Stimulated activated CD4-positive, alpha-beta T cell treated with anti-CD3 and anti-CD28 coated beads, TNF-alpha, amount 100 ng/mL, for 4 hours (primary cell): ENCODE data around the gene GNAI3.

Experiments
- DNase-seq, 3 experiments: peaks; one replicate each; pipeline ENCODE4 v3.0.0-alpha.2; 2020; ENCODE audit warnings: low read depth in 3 of 3

Gene GNAI3

DNA sequence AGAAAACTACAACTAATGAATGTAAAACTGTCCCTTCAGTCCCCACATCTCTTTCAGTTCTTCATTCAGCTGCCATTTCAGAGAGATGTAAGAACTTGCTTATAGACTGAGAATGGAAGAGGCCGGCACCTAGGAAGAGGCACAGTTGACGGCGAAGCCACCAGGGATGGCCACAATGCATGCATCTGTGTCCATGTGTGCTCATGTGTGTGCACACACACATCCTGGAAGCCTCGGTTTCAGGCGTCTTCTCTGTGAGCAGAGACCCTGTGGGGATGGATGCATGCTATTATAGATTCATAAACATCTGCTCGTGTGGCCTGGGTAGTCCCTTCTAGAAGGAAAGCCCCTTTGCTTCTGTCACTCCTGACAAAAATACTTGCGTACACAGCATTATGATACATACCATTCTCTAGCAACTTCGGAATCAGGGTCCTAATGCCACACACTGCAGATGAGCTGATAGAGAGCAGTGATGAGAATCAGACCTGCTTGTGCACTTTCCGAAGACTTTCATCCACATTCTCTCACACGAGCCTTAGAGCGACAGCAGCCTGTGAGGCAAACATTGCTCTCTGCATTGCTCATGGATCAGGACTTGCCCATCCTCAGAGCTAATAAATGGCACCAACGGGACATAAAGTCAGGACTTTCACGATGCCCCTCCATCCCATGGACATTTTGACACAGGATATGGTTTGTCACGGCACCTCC is 21.2 kb upstream of the GNAI3 start:
- no peak for DNase-seq

- no peak for DNase-seq
Measured at GRCh38 chr1:109527846-109528695, 20.3 kb upstream of the GNAI3 start.

GRCh38 chr1:109528712-109529111 is 19.7 kb upstream of the GNAI3 start:
- DNase-seq, result no peak

DNA sequence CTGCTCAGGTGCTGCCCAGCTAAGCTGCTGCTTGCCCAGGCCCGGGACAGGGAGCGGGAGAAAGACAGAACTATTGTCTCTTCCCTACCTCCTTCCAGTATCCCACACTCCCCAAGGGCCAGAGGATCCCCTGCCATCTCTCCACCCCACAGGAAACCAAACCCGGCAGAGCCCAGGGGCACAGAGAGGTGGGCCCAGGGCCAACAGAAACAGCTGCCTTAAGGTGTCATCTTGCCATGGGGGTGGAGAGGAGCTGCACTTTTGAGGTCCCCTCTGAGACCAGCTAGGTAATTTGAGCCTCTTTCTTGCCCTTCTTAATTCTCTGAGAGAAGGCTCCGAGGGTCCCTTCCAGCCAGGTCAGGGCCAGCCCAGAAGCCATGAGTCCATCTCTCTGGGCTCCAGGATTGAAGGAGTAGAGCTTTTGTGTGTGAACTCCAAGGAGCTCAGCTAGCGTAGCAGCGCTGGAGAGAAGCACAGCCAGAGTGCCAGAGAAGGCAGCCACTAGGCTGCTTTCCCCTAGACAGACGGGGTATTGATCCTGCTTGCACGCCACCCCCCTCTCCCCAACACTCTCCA is 18.4 kb upstream of the GNAI3 start:
- no peak for DNase-seq

DNA sequence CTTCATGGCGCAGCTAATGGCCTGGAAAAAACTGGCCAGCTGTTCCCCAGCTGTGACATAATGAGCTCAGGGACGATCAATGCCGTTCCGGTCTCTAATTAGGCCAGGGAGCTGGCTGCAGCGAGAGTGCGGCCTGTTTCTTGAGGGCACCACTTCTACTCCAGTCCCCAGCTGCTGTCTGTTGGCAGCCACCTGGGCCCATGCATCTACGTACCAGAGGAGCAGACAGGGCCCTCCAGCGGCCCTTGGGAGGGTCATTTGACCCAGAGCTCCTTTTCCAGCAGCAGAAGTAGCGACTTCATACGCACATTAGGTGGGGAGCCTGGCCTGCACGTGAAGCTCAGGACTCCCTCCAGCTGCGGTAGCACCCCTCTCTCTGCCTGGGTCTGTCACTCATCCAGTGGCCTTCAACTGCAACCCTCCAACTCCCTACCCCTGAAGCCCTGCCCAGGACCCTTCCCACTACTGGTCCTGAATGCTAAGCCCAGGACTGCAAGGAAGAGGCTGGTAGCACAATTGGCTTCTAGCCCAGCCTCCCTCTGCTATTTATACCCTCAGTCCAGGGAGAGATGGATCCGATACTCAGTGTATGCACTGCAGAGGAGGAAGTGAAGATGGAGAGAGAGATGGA is 17.8 kb upstream of the GNAI3 start:
- DNase-seq, result no peak

GRCh38 chr1:109531380-109531779 is 17.0 kb upstream of the GNAI3 start:
- DNase-seq, result no peak

DNA sequence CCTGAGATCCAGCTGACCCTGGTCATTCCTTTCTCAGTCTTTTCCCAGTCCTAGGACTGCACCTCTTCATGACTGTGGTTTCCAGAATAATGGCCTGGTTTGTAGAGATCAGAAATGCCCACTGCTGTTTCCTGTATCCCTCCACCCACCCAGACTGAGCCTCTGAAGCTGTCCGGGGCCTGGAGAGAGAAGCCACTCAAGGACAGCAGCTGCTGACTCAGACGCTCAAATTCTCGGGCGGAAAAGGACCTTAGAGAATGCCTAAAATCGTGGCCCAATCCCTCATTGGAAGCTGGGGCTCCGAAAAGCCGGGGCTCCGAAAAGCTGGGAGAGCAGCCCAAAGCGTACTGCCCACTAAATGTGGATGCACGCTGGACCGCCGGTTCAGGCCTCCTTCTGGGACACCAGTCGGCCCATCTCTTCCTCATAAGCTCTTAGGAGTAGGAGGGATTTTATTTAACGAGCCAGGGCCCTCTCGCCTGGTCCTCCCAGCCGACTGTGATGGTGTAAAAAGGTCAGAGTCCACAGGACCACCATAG is 16.5 kb upstream of the GNAI3 start:
- no peak for DNase-seq

DNA sequence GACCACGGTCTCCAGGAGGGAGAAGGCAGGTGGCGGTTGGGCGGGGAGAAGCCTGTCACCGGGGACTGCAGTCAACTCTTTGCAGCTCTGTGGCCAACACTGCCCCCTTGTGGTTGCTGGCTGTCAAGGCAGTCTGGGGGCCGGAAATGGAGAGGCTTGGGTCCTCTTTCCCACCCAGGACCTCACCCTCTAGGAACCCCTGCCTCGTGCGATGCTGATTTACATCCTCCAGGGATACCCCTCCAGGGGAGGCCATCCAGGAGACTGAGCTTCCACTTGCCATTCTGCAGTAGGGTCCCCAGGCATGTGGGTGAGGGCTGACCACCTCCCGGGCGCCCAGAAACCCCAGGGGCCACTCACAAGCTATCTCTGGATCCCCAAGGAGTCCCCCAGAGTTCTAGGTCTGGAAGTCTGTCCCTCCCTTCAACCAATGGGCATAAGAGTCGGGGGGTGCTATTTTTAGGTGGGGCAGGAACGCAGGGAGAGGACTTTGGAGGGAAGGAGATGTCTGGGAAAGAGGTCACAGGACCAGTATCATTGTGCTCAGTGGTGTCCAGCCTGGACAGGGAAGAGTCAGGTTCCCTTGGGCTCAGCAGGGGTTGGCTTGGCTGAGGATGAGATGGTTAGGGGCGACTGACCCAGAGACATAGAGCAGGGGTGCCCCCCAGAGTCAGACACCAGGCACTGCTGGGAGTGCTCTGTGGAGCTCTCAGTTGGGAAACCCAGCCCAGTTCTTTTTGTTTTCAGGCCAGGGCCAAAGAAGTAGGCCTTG is 15.9 kb upstream of the GNAI3 start:
- peak; percentile 82 to 88 (median 86) for DNase-seq

- DNase-seq, result no peak
Measured at GRCh38 chr1:109534307-109534858, 14.0 kb upstream of the GNAI3 start.

DNA sequence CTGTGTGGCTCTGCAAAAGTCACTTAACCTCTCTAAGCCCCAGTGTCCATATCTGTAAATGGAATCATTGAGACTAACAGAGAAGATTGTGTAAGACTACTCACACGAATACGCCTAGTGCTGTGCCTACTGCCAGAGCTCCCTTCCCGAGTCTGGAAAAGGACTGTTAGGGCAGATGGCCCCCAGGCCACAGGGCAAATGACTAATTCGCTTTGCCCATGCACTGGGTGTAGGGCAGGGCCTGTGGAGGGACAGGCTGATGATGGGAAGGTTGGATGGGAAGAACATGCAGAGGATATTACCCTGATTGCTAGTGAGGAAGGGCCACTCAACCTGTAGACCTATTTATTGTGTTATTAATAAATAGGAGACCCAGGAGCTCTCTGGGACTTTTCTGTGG is 12.9 kb upstream of the GNAI3 start:
- DNase-seq, result no peak

DNA sequence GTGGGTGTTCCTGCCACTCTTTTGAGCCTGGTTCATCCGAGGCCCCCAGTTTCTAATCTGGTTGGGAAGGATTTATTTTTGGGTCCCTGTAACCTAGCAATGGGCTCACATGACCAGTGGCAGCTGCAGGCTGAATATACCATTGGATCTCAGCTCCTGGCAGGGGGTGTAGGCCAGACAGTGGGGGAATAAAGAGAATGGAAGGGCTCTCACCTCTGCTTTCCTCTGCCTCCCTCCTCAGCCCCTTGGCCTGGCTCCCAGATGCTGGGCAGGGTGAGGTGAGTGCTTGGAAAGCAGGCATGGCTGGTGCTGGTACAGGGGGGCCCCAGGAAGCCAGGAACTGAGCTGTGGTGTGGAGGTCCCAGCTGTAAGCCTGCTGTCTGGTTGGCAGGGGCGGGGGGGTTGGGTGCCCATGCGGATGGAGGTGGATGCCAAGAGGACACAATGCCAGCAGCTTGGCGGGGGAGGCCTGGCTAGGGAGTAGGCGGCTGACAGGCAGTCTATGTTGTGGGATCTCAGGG is 12.4 kb upstream of the GNAI3 start:
- DNase-seq, result no peak

DNA sequence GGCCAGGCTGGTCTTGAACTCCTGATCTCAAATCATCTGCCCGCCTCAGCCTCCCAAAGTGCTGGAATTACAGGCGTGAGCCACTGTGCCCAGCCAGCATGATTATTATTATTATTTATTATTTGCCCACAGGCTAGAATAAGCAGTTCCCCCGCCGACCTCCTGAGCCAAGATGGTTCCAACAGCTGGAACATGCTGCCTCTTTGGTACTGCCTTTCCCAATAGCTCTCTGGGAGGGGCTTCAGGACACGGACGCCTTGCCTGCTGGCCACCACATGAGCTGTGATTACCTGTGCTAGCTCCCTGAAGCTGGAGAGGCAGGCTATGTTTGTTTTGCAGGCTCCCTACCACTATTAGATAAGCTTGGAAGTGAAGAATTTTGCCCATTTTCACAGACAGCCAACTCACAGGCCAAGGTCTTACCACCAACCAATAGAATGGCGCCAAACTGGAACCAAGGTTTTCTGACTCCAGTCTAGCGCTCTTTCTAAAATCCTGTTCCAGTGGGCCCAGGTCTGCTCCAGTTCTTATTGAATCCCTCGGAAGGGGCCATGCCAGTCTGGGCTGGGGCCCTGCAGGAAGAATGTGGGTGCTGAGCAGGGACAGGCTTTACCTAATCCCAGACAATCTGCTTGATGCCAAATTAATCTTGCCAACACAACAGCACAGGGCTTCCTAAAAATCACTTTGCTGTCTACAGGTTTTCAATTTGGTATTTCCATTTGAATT is 10.8 kb upstream of the GNAI3 start:
- DNase-seq, result no peak

DNA sequence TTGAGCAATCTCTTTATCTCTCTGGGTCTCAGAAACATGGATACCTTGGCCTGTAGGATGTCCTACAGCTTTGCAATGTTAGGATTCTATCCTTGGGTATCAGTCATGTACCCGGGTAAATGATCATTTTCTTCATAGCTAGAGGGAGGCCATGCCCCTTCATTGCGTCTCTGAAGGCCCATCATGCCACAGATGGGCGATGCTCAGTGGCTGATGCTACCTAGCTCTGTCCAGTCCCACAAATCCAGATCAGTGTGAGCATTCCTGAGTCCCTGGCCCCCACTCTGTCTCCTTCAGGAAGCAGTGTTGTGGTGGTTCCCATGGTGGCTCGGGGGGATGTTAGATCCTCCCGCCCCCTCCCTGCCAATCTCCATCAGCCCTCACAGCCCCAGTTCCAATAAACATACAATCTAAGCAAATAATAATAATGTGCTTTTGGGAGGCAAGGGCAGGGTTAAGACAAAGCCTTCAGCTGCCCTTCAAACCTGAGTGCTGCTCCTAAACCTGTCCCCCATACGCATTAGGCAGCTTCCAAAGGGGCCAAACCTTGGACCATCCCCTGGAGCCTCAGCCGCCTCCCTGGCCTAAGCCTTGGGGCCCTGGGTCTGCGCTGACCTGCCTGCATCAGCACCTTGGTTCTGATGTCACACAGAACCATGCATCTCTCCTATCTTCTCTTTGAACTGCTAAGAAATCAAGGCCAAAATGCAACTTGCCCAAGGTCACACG is 9.4 kb upstream of the GNAI3 start:
- no peak for DNase-seq

GRCh38 chr1:109539676-109540075 is 8.7 kb upstream of the GNAI3 start, which contains the start of gene GPR61:
TSS of gene GPR61 (plus strand) at chr1:109539872. CDS start at chr1:109543023, 3,151 bp downstream.
- no peak for DNase-seq

DNA sequence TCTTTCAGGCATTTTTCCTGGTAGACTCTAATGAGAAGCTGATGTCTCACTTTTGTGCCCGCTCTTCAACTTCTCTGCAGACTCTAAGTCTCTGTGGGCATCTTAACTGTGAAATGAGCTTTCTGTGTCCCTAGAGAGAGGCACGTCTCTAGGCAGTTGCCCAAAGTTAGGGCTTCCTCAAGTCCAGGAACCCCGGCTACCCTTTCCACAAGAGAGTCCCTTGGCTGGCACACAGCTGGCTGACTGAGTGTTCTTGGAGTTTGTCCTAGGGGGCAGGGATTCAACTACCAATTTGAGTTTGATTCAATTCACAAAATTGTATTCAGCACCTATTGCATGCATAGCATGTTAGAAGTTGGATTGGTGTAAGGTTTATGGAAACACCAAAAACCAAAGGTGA is 7.3 kb upstream of the GNAI3 start:
- DNase-seq, result no peak

GRCh38 chr1:109542657-109543056 is 5.8 kb upstream of the GNAI3 start:
- DNase-seq, result no peak

GRCh38 chr1:109543283-109543987 is 5.0 kb upstream of the GNAI3 start:
- DNase-seq, result no peak

- DNase-seq, result no peak
Measured at GRCh38 chr1:109543988-109544735, 4.3 kb upstream of the GNAI3 start.
